GM12875 (cell line): ENCODE data around the gene CALN1.

Source experiments
- H3K4me3 ChIP-seq: one replicate; pipeline ENCODE4 v1.5.1; 2011; ENCODE audit warnings: low read depth, low read length, control low read depth
- TF ChIP-seq, protein P1 (sequence below): IDR thresholded peaks from 2 replicates; pipeline ENCODE4 v1.5.1; 2011; ENCODE audit warnings: low read depth, mild to moderate bottlenecking, control low read depth, inconsistent platforms, low read length, moderate library complexity, borderline replicate concordance; ENCODE audit not compliant: insufficient read depth

The CALN1 gene

DNA sequence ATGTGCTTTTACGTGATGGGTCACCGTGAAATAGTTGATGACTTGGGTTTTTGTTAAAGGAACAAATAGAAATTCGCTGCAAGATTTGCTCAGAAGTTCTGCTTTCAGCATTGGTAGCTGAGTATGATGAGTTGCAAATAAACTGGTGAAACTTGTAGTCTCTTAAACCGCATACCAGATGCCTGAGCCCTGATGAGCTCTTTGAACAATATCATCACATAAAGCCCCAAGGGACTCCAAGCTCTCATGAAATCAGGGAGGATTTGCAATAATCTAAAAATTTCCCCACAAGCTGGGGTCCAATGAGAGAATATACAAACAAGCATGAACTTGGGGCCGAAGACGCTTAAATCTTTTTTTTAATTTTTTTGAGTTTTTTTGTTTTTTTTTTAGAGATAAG is 312.4 kb downstream of the CALN1 start:
- H3K4me3 ChIP-seq, result no peak overlapping the region
- TF ChIP-seq, protein P1, sequence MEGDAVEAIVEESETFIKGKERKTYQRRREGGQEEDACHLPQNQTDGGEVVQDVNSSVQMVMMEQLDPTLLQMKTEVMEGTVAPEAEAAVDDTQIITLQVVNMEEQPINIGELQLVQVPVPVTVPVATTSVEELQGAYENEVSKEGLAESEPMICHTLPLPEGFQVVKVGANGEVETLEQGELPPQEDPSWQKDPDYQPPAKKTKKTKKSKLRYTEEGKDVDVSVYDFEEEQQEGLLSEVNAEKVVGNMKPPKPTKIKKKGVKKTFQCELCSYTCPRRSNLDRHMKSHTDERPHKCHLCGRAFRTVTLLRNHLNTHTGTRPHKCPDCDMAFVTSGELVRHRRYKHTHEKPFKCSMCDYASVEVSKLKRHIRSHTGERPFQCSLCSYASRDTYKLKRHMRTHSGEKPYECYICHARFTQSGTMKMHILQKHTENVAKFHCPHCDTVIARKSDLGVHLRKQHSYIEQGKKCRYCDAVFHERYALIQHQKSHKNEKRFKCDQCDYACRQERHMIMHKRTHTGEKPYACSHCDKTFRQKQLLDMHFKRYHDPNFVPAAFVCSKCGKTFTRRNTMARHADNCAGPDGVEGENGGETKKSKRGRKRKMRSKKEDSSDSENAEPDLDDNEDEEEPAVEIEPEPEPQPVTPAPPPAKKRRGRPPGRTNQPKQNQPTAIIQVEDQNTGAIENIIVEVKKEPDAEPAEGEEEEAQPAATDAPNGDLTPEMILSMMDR, result no peak

DNA sequence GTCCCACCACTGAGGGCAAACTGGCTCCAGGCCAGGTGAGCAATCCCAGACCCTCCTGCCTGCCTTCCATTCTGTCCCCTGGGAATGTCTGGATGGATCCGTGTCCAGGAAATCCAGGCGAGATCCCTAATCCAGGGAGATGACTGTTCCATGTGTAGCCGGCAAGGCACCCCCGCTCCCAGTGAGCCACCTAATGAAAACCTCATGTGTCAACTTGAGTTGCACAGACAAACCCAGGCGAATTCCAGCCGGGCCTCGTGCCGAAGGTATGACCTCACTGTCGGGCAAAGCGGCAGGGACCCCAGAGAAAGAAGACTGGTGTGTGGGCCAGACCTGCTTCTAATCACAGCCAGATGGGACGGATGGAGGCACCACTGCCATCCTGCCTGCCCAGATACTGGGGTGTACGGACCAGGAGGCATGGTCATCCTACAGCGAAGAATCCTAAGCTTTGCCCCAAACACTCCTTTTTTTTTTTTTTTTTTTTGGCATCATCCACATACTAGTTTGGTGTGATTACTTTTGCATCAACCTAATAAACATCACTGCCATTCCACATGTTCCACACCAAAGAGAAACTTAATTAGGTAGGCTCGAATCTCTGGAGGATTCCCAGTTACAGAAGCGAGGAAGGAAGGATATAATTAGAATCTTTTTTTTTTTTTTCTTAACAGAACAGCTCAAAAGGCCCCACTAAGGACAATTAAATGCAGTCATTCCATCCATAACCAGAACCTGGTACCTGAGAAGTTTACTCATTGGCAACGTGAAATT is 313.1 kb downstream of the CALN1 start:
- TF ChIP-seq, protein P1, result no peak
- no peak overlapping the region for H3K4me3 ChIP-seq

DNA sequence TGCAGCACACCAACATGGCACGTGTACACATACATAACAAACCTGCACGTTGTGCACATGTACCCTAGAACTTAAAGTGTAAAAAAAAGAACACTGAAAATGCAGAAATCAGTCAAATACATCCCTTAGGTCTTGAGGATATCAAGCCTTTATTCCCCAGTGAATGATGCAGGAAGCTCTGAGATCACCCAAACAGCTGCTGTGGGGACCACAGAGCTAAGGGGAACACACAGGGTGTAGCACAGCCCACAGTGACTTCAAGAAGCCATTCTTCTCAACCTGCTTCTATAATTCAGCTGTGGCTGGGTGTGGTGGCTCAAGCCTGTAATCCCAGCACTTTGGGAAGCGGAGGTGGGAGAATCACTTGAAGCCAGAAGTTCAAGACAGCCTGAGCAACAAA is 314.9 kb downstream of the CALN1 start:
- TF ChIP-seq, protein P1, result no peak
- H3K4me3 ChIP-seq, result no peak overlapping the region

DNA sequence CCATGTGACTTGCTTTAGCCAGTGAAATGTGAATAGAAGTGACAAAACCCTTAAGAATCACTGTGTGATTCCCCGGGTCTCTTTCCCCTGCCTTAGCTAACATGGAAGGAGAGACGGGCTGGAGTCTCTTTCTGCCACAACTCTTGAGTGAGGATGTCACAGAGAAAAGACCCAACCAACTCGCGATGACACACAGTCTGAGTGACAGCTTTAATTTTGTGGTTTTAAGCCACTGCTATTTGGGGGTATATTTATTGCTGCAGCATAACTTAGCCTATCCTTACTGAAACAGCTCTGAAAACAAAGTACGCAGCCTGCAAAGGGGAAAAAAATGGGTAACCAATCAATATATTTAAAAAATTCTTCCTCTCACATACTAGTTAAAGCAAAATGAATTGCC is 319.4 kb downstream of the CALN1 start:
- TF ChIP-seq, protein P1, result no peak
- no peak overlapping the region for H3K4me3 ChIP-seq

DNA sequence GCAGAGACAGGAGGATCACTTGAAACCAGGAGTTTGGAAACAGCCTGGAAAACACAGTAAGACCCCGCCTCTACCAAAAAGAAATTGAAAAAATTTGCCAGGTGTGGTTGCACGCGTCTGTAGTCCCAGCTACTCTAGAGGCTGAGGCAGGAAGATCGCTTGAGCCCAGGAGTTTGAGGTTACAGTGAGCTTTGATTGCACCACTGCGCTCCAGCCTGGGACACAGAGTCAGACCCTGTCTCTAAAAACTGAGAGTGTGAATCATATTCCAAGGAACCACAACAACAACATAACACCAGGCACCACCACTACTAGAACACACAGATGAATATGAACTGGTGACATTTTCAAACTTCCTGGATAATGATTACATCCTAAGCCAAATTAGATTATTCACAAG is 324.2 kb downstream of the CALN1 start:
- TF ChIP-seq, protein P1, result no peak
- no peak overlapping the region for H3K4me3 ChIP-seq

DNA sequence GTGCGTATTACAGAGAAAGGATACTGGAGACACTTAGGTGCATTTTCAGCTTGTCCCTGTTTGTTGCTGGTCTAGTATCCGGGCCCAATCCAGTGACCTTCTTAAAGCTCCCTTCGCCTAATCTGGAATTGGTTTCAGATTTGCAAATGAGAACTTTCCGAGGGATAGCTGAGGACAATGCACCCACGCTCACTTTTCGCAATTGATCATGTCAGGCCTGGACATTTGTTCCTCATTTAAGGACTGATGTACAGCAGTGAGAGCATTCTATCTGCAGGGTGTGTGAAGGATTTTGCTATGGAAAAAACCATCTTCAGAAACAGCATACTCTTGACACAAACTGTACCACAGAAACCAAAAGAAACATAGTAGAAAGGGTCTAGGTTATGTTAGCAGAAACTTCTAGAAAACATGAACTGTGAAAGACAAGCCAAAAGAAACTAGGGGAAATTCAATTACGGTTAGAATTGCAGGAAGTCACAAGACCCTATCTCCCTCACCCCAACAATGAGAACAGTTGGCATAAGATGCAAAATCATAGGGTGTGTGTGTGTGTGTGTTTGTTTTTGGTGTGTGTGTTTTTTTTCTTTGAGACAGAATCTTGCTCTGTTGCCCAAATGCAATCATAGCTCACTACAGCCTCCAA is 331.1 kb downstream of the CALN1 start:
- TF ChIP-seq, protein P1, result no peak
- no peak overlapping the region for H3K4me3 ChIP-seq

DNA sequence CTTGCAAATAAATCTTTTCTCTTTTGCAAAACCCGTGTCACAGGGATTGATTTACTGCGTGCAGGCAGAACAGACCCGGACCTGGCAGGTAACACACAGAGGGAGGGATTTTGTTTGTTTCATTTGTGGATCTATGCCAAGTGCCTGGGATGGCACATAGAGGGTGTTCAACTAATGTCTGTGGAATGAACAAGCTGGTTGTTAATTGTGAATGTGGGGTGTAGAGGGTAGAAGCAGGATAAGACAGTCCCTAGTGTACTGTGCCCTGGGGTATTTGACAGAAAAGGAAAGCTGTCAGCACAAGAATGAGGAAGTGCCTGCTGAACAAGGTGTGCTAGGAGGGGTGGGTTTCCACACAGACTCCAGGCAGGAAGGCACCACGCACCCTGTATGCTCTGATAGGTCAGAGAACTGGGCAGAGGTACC is 331.8 kb downstream of the CALN1 start:
- TF ChIP-seq, protein P1, result no peak
- H3K4me3 ChIP-seq, result no peak overlapping the region
